ENCODE measurements around the gene SUN3. TPM values are rescaled to one million over a fixed set of nuclear protein-coding genes. Genes with fewer than 3 reads are reported as not detected.

The SUN3 gene
- total and polyA plus RNA-seq, 2 of the 8 experiments (the other 6 are each of a cell fraction or from before 2014, with no cell fraction given), result not detected

GRCh38 chr7:48074204-48074654 lies 45.3 kb upstream of the SUN3 start:
- H2BK5ac ChIP-seq (ENCODE audit: low read depth, low read length), result no peak overlapping the region

More at GRCh38 chr7:48074204-48074654, 45.3 kb upstream of the SUN3 start:
- Histone ChIP-seq H3K79me2 (ENCODE audit: control insufficient read depth in 1 of 2, insufficient read depth in 2 of 2, low read length in 2 of 2) (no peaks in the 10 kb centered on the region), H4K20me1 (replicated peaks in 1 of 2; ENCODE audit: control insufficient read depth in 1 of 2, insufficient read depth in 2 of 2, low read length in 2 of 2) (no peaks in the 10 kb centered on the region), H3K4ac (replicated peaks; ENCODE audit: insufficient read length, low read depth, low read length) (no peak overlapping the region), H3K79me1 (ENCODE audit: low read depth, low read length) (no peaks in the 10 kb centered on the region), H2AFZ (ENCODE audit: low read length) (no peak overlapping the region), H3K18ac (ENCODE audit: extremely low read depth, low read length) (no peak overlapping the region), H3K4me1 (replicated peaks in 1 of 4; ENCODE audit: control insufficient read depth in 3 of 4, insufficient read depth in 4 of 4, low read length in 3 of 4) (no peaks in the 10 kb centered on the region), H4K5ac (ENCODE audit: insufficient read length, low read depth, low read length) (no peak overlapping the region), H2AK5ac (ENCODE audit: low read depth, low read length) (no peak overlapping the region), H3K9me3 (ENCODE audit: insufficient read depth in 2 of 2, low read depth in 1 of 2, low read length in 1 of 2) (0 out of 4 replicates have a peak, but pooled peaks cover 0 to 5% of the 10 kb centered on the region in 2 experiments), H3K27ac (ENCODE audit: low read depth, low read length) (no peak overlapping the region), H4K91ac (replicated peaks; ENCODE audit: insufficient read length, low read length) (no peak overlapping the region), H3K56ac (replicated peaks; ENCODE audit: insufficient read length, low read depth, low read length) (no peak overlapping the region), H3K27me3 (replicated peaks in 1 of 4; ENCODE audit: control insufficient read depth in 3 of 4, extremely low read depth in 1 of 4, insufficient read depth in 3 of 4, low read length in 3 of 4) (no peaks in the 10 kb centered on the region), H3K4me2 (ENCODE audit: insufficient read depth in 1 of 2, low read depth in 2 of 2, low read length in 2 of 2) (no peak overlapping the region), H2BK15ac (ENCODE audit: low read length) (no peak overlapping the region), H2BK20ac (ENCODE audit: low read length) (no peak overlapping the region), H3K4me3 (ENCODE audit: extremely low read depth in 1 of 4, insufficient read depth in 2 of 4, low read depth in 3 of 4, low read length in 4 of 4) (no peak overlapping the region), H3K23me2 (ENCODE audit: low read depth, low read length) (no peaks in the 10 kb centered on the region), H2BK120ac (replicated peaks; ENCODE audit: low read depth, low read length) (no peak overlapping the region), H3K23ac (ENCODE audit: insufficient read length) (no peak overlapping the region), H3K14ac (ENCODE audit: insufficient read length) (no peak overlapping the region), H2BK12ac (ENCODE audit: low read depth, low read length) (no peak overlapping the region), H3K9ac (replicated peaks in 1 of 4; ENCODE audit: extremely low read depth in 1 of 4, low read depth in 3 of 4, low read length in 3 of 4) (no peak overlapping the region), H3K36me3 (ENCODE audit: control insufficient read depth in 2 of 4, insufficient read depth in 4 of 4, low read length in 3 of 4) (no peaks in the 10 kb centered on the region), H4K8ac (ENCODE audit: extremely low read depth, insufficient read depth, low read length) (no peak overlapping the region)
- POLR2A ChIA-PET (ENCODE audit: partially characterized antibody), result no interaction called here
- FAIRE-seq (no peak), DNase-seq (ENCODE audit: low read depth in 1 of 2, low spot score in 2 of 2) (no peak)
- CTCF ChIA-PET (ENCODE audit: partially characterized antibody), result interaction anchor here (2.0 kb wide), 1 partner anchor 36 kb away, joined by 5 read pairs; no protein-coding TSS in a partner anchor
- TF ChIP-seq RAD21 (IDR thresholded peaks at IDR 0.05 in 1 of 2, conservative IDR thresholded peaks at IDR 0.05 in 1 of 2; ENCODE audit: low read depth in 2 of 2, low read length in 2 of 2) (no peak), EZH2 (IDR thresholded peaks at IDR 0.05; ENCODE audit: low read depth, low read length, severe bottlenecking) (no peak), CBX8 (IDR thresholded peaks at IDR 0.05; ENCODE audit: borderline replicate concordance, low read depth, low read length) (no peak), CREB1 (IDR thresholded peaks at IDR 0.05) (no peak), GABPA (IDR thresholded peaks at IDR 0.05; ENCODE audit: borderline replicate concordance, insufficient read depth, low read length) (no peak), RFX5 (IDR thresholded peaks at IDR 0.05; ENCODE audit: borderline replicate concordance, low read depth, low read length) (no peak), SP1 (IDR thresholded peaks at IDR 0.05; ENCODE audit: low read depth, low read length) (no peak), MAX (IDR thresholded peaks at IDR 0.05) (no peak), TAF1 (IDR thresholded peaks at IDR 0.05; ENCODE audit: low read depth, low read length) (no peak), EP300 (IDR thresholded peaks at IDR 0.05; ENCODE audit: borderline replicate concordance in 1 of 2, low read depth in 2 of 2, low read length in 2 of 2) (no peak)

All from H1 (cell line).